ENCODE measurements around the gene DNAJB6. TPM values are rescaled to one million over a fixed set of nuclear protein-coding genes. Genes with fewer than 3 reads are reported as not detected.
A peak's percentile ranks its signal among the peaks of the same experiment; 100 is the strongest.

DNAJB6 gene
- total RNA-seq, 1 experiment from 2014 or later: 97.4 TPM

DNA sequence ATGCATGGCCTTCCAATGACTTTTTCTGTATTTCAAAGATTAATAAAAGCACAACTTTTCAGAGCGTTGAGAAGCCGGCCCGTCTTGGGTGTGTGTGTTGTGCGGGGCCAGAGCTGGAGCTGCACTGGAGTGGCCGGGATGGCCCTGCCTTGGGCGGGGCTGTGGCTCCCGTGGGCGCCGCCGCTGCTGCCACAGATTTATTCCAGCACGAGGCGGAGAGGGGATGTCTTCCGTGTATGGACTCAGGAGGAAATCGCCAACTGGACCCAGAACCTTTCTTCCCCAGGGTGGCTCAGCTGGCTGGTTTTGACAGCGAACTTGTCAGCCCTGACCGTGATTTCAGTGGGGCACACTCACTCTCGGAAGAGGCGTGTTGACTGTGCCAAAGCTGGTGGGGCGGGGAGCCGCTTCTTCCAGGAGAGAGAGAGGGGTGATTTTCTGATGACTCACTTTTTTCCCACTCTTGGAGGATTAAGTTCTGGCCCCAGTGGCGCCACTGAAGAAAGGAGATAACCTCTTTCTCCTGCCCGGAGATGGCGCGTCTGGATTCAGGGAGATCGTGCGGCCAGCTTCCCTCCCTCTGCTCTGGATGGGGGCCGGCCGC lies 72.4 kb downstream of the DNAJB6 start:
- DNase-seq (ENCODE audit: low read depth): no peak

DNA sequence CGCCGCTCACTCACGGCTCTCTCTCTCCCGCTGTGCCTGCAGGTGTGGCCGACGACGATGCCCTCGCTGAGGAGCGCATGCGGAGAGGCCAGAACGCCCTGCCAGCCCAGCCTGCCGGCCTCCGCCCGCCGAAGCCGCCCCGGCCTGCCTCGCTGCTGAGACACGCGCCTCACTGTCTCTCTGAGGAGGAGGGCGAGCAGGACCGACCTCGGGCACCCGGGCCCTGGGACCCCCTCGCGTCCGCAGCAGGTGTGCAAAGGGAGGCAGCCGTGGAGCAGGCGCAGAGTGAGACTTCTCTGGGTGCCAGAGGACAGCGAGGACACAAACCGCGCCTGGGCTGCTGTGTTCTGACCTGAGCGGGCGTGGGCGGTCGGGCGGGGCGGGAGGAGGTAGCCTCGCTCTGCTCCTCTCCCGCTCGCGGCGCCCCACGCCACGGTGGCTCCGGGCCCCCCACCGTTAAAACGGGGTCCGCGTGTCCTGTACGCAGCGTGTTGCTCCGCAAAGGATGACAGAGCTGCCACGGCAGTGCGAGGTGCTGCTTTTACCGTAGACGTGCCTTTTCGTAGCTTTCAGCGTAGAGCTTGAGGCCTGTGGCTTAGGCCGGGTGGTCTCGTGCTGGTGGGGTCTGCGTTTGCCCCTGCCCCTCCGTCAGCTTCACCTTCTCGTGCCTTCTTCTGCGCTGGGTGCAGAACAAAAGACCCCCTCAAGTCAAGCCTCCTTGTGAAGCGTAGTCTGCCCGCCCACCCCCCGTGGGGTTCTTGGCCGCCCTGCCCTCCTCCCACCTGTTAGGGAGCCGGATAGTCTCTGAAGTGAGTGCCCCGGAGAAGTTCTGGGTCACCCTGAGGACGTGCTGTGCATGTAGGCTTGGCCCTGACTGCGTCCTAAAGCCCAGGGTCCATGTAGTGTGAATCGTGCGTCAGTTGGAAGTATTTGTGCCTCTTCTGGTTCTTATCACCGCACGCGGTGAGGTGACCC lies 73.2 kb downstream of the DNAJB6 start:
- no peak for DNase-seq (ENCODE audit: low read depth)

GRCh38 chr7:157410831-157411556 lies 74.2 kb downstream of the DNAJB6 start:
- DNase-seq (ENCODE audit: low read depth): no peak

GRCh38 chr7:157411580-157411979 lies 74.8 kb downstream of the DNAJB6 start:
- no peak for DNase-seq (ENCODE audit: low read depth)

DNA sequence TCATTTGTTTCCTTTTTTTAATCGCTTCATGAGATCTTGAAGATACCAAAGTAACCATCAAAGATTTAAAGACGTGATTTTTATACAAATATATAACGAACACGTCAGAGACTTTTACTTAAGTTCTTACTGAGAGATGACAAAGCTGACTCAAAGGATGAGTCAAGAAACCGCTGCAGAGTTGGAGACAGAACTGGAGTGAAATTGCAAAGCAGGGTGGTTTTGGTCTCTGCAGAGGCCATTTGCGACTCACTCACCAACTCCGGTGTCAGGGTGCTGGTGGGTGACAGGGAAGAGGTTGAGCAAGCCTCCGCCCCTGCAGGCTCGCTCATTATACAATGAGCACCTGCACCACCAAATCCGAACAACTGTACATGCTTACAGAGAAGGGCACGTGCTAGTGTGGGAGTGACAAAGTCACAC lies 75.2 kb downstream of the DNAJB6 start:
- peak; percentile 92 for DNase-seq (ENCODE audit: low read depth)

- DNase-seq (ENCODE audit: low read depth): no peak
Observed at GRCh38 chr7:157412491-157413180, 75.8 kb downstream of the DNAJB6 start.

- no peak for DNase-seq (ENCODE audit: low read depth)
Observed at GRCh38 chr7:157413881-157414701, 77.3 kb downstream of the DNAJB6 start.

DNA sequence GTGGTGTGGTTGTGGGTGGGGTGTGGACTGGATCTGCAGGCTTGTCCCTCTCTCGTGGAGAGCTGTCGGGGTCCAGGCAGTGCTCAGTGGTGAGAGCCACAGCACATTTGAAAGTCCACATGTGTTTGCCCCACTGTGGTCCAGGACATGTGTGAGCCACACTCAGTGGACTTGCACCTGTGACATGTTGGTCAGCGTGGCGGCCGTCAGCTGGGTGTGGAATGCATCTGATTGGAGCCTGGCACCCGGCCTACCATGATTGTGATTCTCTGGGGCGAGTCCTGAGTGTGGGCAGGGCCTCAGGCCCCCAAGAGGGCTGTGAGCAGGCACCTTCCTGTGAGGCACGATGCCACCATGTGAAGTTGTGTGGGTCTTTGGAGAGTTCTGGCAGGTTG lies 77.9 kb downstream of the DNAJB6 start:
- DNase-seq (ENCODE audit: low read depth): no peak

DNA sequence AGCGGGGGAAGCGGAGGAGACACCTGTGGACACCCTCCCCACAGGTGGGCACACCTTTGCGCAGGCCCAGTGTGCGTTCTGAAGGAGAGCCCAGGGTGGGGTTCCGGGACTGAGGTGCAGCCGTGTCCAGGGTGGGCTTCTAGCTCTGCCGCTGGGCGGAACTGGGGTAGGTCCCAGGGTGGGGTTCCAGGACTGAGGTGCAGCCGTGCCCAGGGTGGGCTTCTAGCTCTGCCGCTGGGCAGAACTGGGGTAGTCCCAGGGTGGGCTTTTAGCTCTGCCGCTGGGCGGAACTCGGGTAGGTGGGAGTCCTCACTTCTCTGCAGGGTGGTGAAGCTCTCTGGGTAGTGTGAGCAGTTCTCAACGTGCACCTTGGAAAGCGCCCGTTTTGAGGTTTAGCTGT lies 78.7 kb downstream of the DNAJB6 start:
- DNase-seq (ENCODE audit: low read depth): no peak

DNA sequence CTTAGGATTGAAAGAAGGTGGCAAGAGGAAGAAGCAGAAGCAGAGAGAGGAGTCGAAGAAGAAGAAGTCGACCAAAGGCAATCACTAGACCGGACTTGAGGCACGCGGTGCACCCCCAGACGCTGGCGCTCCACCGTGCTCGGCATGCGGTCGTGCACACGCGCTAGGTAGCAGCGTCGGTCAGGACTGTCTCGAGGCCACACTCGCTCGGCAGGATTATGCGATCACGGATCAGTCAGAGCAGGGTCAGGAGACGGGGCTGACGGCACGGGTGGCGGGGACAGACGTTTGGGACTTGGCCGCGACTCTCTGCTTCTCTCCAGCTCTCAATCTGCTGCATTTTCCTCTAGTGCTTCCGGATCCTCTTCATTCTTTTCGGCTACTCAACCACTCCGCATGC lies 79.2 kb downstream of the DNAJB6 start:
- no peak for DNase-seq (ENCODE audit: low read depth)

- no peak for DNase-seq (ENCODE audit: low read depth)
Observed at GRCh38 chr7:157418204-157419034, 81.6 kb downstream of the DNAJB6 start.

DNA sequence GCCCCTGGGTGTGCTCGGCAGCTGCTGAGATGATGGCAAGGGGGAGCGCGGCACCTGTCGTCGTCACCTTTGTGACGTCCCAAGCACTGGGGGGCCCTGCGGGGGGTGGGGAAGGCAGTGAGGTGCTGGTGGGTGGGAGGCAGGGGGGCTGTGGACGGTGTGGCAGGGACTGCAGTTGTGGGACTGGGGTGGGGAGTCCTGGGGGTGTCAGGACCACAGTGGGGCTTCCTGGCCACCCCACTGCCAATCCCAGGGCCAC lies 82.2 kb downstream of the DNAJB6 start:
- no peak for DNase-seq (ENCODE audit: low read depth)

DNA sequence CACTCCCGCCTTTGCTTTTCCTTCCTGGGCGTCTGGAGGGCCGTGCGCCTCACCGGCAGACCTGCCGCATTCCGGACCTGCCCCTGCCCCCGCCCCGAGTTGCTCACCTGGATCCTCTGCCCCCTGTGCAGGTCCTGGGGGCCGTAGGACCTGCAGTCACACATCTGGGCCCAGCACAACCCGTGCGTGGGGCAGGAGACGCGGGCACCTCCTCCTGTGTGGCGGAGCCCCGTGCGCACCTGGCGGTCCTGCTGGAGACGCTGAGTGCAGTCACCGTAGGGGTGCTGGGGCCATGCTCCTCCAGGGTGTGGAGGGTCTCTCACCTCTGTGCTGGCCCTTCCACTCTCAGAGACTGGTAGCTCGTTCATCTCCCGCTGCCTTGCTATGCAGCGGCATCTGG lies 85.5 kb downstream of the DNAJB6 start:
- DNase-seq (ENCODE audit: low read depth): no peak

- no peak for DNase-seq (ENCODE audit: low read depth)
Observed at GRCh38 chr7:157423348-157423747, 86.5 kb downstream of the DNAJB6 start.

- no peak for DNase-seq (ENCODE audit: low read depth)
Observed at GRCh38 chr7:157423886-157424565, 87.2 kb downstream of the DNAJB6 start.

- DNase-seq (ENCODE audit: low read depth): no peak
Observed at GRCh38 chr7:157425137-157425731, 88.4 kb downstream of the DNAJB6 start.

DNA sequence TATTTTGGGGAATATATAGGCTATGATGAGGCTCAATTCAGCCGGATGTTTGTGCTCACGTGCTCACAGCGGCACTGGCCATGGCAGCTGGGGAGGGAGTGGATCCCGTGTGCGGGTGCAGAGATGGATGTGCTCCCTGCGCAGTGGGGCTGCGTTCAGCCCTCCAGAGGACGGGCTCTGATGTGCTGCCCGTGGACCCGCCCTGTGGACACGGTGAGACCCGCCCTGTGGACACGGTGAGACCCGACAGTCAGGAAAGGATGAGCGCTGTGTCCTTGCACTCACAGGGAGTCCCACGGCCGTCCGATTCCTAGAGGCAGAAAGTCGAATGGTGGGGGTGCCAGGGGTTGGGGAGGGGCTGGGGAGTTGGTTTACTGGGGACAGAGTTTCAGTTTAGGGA lies 89.0 kb downstream of the DNAJB6 start:
- DNase-seq (ENCODE audit: low read depth): no peak

GRCh38 chr7:157426463-157427301 lies 89.9 kb downstream of the DNAJB6 start:
- DNase-seq (ENCODE audit: low read depth): no peak
